ENCODE measurements around the gene WSCD2. TPM values are rescaled to one million over a fixed set of nuclear protein-coding genes. Genes with fewer than 3 reads are reported as not detected.

The WSCD2 gene
- total RNA-seq, 2 donors from 2014 or later, result 0.15 to 0.74 TPM

GRCh38 chr12:108266131-108266530, 137.0 kb downstream of the WSCD2 start:
- Histone ChIP-seq H3K9me3 (no peaks in the 10 kb centered on the region), H3K9ac (ENCODE audit: low read depth in 2 of 2, low read length in 2 of 2) (no peak overlapping the region), H3K27me3 (no peaks in the 10 kb centered on the region), H3K4me1 (no peaks in the 10 kb centered on the region), H3K27ac (no peak overlapping the region), H3K36me3 (no peaks in the 10 kb centered on the region), H3K4me3 (no peak overlapping the region)
- intact Hi-C loops (cut with DNase I), result no loop called here
- no peak for TF ChIP-seq CTCF (IDR thresholded peaks at IDR 0.05)
- no peak for DNase-seq

- H3K27ac ChIP-seq, result no peak overlapping the region
- no peaks in the 10 kb centered on the region for H3K36me3 ChIP-seq
- intact Hi-C loops (cut with DNase I), result no loop called here
- no peak for DNase-seq
- no peak for TF ChIP-seq CTCF (IDR thresholded peaks at IDR 0.05)
- no peaks in the 10 kb centered on the region for H3K4me1 ChIP-seq
- no peak overlapping the region for H3K9ac ChIP-seq (ENCODE audit: low read depth in 2 of 2, low read length in 2 of 2)
- no peak overlapping the region for H3K4me3 ChIP-seq
- no peaks in the 10 kb centered on the region for H3K27me3 ChIP-seq
- H3K9me3 ChIP-seq, result no peaks in the 10 kb centered on the region
Observed at GRCh38 chr12:108267450-108267849, 138.4 kb downstream of the WSCD2 start.

DNA sequence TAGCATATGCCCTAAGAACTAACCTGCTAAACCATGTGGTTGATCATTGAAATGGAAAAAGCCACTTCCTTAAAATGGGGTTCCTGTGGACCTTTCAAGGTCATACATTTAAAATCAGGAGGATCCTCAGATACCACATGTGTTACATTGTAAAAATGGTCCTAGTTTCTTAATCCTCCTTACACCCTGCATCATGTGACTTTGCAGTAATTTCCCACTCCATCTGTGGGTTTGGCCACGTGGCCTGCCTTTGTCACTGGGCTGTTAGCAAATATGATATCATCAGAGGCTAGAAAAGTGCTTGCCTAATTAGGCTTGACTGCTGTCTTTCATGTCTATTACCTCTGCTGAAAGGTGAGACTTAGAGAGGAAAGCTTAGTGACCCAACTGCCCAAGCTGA, 139.3 kb downstream of the WSCD2 start:
- H3K27me3 ChIP-seq, result no peaks in the 10 kb centered on the region
- no peak overlapping the region for H3K9ac ChIP-seq (ENCODE audit: low read depth in 2 of 2, low read length in 2 of 2)
- intact Hi-C loops (cut with DNase I), result no loop called here
- no peak for TF ChIP-seq CTCF (IDR thresholded peaks at IDR 0.05)
- no peaks in the 10 kb centered on the region for H3K9me3 ChIP-seq
- no peak overlapping the region for H3K4me3 ChIP-seq
- no peaks in the 10 kb centered on the region for H3K36me3 ChIP-seq
- H3K27ac ChIP-seq, result no peak overlapping the region
- no peaks in the 10 kb centered on the region for H3K4me1 ChIP-seq
- DNase-seq, result no peak

DNA sequence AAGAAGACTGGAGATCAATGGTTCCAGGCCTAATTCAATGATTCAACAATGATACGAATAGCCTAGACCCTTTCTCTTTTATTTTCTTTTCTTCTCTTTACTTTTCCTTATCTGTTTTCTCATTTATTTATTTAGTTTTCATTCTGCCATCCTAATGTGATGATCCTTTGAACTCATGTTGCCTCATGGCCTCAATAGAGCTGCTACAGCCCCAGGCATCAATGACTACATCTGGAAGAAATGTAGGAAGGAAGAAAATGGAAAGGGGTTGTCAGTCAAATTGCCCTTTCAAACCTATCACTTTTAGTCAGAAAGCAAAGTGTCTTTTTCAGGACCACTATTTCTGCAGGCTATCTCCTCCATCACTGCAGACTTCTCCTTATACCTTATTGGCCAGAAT, 140.1 kb downstream of the WSCD2 start:
- Histone ChIP-seq H3K27me3 (no peaks in the 10 kb centered on the region), H3K9ac (ENCODE audit: low read depth in 2 of 2, low read length in 2 of 2) (no peak overlapping the region), H3K4me3 (no peak overlapping the region), H3K4me1 (no peaks in the 10 kb centered on the region), H3K36me3 (no peaks in the 10 kb centered on the region), H3K9me3 (no peaks in the 10 kb centered on the region), H3K27ac (no peak overlapping the region)
- intact Hi-C loops (cut with DNase I), result no loop called here
- no peak for TF ChIP-seq CTCF (IDR thresholded peaks at IDR 0.05)
- no peak for DNase-seq

GRCh38 chr12:108270035-108270848, 141.2 kb downstream of the WSCD2 start:
- no peaks in the 10 kb centered on the region for H3K4me1 ChIP-seq
- no peak for TF ChIP-seq CTCF (IDR thresholded peaks at IDR 0.05)
- intact Hi-C loops (cut with DNase I), result no loop called here
- H3K4me3 ChIP-seq, result no peak overlapping the region
- no peaks in the 10 kb centered on the region for H3K36me3 ChIP-seq
- H3K27me3 ChIP-seq, result no peaks in the 10 kb centered on the region
- no peak overlapping the region for H3K27ac ChIP-seq
- no peak for DNase-seq
- no peaks in the 10 kb centered on the region for H3K9me3 ChIP-seq
- H3K9ac ChIP-seq (ENCODE audit: low read depth in 2 of 2, low read length in 2 of 2), result no peak overlapping the region

Measured in colonic mucosa (tissue), 4 donors.